ENCODE measurements around the gene TMEM243. TPM values are rescaled to one million over a fixed set of nuclear protein-coding genes. Genes with fewer than 3 reads are reported as not detected.

Gene TMEM243
- 32.1 and 41.0 TPM in 2 replicates for total RNA-seq

GRCh38 chr7:87219545-87220025 is at the start of gene TMEM243:
TSS of gene TMEM243 (minus strand) at chr7:87219732. CDS start at chr7:87219503, 229 bp downstream.

GRCh38 chr7:87152112-87152896 is 67.2 kb downstream of the TMEM243 start, which contains the start of gene DMTF1:
TSS of gene DMTF1 (plus strand) at chr7:87152453. CDS start at chr7:87164942, 12,489 bp downstream.

Other genes with a start within 250 kb of the TMEM243 start
- gene ELAPOR2, start 160.1 kb downstream of the TMEM243 start, total RNA-seq: 4.0 and 4.2 TPM in 2 replicates
- 53.1 and 88.9 TPM in 2 replicates for gene DMTF1, start 67.3 kb downstream of the TMEM243 start, total RNA-seq
- gene CROT, start 125.9 kb upstream of the TMEM243 start, total RNA-seq: 20.7 and 23.7 TPM in 2 replicates